ENCODE results near the gene CDC7.
A peak's percentile ranks its signal among the peaks of the same experiment; 100 is the strongest.
"Not testable (repeated sequence)": the region's sequence is repeated elsewhere in the genome, so short reads cannot be mapped to it uniquely, and the experiment has no call there.

The CDC7 gene

DNA sequence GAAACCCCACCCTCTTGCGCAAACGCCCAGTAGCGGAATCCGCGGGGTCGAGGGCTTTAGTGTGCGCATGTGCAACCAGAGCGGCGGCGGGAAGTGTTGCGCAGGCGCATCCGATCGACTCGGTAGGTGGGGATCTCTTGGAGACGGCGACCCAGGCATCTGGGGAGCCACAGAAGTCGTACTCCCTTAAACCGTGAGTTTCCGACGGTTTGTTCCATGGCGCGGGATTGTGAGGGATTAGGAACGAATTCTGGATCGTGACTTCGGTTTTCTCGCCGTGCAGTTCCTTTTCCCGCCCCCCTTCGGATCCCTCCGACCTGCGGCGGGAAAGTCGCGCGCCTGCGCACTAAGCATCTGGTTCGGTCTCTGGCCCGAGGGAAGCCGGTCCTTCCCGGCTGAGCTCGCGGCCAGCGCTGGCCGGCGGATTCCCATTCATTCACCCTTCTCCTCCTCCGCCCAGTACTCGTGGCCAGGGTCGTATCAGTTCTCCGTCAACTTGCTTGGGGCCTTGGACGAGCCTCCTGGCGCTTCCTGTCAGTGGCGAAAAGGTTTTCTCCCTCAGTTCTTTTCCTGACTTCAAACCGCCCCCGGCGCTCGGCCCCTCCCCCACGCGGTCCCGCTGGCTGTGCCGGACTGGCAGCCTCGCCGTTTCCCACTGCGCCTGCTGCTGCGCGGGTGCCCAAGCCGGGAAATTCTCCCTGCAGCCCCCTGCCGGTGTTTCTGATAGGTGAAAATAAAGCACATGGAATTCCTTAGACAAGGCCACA, at the start of gene CDC7:
CDC7 (plus strand) TSS at position 96 of the 767 bp plus-strand sequence. CDS start 866 bp downstream, outside the sequence.
- peak; percentile 47 for DNase-seq (ENCODE audit: low read depth, low spot score)

- DNase-seq (ENCODE audit: low read depth, low spot score): no peak
Observed at GRCh38 chr1:91454136-91454535, 46.5 kb upstream of the CDC7 start.

DNA sequence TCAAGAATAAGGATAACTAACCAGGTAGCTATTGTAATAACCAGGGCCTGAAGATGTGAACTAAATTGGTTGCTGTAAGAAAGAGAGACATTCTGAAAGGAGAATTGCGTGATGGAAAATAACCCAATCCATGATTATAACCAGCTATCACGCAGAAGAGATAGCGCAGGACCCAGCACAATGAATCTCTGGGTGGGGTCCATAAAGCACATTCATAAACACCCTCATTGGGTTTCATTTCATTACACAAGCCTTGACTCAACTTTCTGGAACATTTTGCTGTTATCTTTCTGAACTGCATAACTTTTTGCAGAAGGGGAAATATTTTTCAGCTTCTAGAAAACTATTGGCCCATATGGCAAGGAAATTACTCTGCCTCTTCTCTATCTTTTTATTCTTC, 45.3 kb upstream of the CDC7 start:
- no peak for DNase-seq (ENCODE audit: low read depth, low spot score)

DNA sequence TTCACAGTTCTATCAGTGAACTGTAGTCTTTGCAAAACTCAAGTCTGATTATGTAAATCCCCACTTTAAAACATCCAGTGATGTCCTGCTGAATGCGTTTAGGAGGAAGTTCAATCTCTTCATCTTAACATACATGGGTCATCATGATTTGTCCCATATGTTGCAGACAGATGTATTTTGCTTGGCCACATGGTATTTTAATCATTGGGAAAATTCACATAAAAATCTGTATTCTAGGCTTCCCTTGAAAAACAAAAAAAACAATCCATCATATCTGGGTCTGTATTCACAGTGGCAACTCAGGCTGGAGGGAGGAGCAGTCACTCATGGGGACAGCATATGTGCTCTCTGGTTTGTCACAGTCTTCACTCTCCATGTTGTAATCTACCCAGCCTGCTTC, 44.8 kb upstream of the CDC7 start:
- DNase-seq (ENCODE audit: low read depth, low spot score): no peak

- not testable (repeated sequence) for DNase-seq (ENCODE audit: low read depth, low spot score)
Observed at GRCh38 chr1:91465350-91465749, 35.3 kb upstream of the CDC7 start.

DNA sequence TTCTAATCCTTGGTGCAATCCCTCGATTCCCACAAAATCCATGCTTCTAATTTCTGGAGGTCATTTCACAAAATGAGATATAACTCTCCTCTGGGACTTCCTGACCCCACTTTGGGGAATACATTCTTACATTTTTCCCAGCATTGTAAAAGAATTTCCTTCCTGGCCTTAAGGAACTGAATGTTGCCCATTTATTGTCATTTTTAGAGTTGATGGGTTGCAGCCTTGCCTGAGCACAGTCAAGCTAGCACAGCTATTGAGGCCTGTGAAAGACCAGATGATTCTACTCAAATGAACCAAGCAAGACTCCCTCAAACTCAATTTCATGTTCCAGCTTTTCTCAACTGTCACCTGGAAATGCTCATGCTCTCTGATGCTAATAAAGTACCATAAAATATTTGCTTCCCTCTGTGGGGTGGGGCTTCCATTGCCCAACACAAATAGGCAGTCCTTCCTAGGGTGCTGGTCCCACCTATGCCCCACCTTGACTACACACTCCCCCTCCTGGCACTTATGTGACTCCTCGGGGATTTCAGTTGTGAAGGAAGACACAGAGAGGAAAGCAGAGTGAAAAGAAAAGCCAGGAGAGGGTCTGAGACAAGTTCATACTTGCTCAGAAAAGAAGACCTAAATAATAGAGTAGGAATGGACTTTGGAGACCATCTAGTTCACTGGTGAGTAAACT, 24.0 kb upstream of the CDC7 start:
- DNase-seq (ENCODE audit: low read depth, low spot score): no peak

- DNase-seq (ENCODE audit: low read depth, low spot score): no peak
Observed at GRCh38 chr1:91487469-91487868, 13.2 kb upstream of the CDC7 start.

DNA sequence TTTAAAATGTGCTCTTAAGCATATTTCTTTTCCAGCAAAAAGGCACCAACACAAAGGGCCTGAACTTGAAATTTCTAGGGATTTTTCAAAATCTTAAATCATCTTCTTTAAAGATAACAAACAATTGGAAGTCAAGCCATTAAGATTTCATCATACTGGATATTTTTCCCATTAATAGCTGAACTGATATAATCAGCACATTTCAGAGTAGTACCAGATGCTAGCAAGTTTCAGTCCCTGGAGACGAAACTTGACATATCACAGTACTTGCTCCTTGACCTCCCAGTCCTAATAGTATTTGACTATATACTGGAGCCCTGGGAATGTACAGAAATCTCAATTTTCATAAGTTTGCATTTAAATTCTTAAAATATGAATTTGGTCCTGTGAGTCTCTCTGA, 10.2 kb upstream of the CDC7 start:
- no peak for DNase-seq (ENCODE audit: low read depth, low spot score)

DNA sequence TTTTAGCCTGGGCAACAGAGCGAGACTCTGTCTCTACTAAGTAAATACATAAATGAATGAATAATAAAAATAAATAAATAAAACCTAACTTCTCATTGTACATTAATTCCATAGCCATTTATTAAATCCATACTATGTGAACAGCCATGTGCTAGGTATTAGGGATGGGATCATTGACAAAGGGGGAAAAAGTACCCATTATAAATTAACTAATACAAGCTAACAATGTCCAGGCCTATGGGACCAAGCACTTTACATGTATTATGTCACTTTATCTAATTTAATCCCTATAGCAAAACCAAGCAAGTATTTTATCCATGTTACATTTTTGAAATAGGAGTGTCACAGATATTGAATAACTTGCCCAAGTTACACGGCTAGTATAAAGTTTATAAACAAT, 2.6 kb upstream of the CDC7 start:
- no peak for DNase-seq (ENCODE audit: low read depth, low spot score)

DNA sequence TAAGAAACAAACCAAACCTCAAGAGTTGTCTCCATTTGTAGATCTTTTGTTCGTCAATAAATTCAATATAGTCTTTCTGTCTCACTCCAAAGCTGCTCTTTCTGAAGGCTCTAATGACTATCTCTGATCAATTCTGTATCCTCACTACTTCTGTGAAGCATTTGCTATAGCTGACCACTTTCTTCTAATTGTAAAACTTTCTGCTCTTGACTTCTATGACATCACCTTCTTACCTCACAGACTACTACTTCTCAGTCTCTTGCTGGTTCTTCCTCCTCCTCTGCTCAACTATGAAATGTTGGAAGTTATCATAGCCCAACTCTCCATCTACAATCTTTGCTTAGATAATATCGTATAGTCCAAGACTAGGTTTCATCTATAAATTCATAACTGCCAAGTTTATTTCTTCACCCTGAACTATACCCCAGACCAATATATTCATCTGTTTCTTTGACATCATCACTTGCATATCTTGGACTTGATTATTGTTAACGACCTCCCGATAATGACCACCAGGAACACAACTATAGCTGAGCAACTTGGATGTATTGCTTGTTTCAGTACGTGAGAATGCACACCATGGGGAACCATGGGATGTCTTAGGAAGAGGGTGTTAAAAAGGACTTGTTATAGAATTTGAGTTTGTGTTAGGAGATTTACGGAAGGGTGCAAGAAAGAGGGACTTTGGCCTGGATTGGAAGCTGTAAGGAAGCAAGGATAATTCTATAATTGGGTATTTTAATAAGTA, 2.0 kb upstream of the CDC7 start:
- DNase-seq (ENCODE audit: low read depth, low spot score): no peak

- no peak for DNase-seq (ENCODE audit: low read depth, low spot score)
Observed at GRCh38 chr1:91499346-91499745, 1.3 kb upstream of the CDC7 start.

- DNase-seq (ENCODE audit: low read depth, low spot score): no peak
Observed at GRCh38 chr1:91499904-91500755, 521 bp upstream of the CDC7 start.

DNA sequence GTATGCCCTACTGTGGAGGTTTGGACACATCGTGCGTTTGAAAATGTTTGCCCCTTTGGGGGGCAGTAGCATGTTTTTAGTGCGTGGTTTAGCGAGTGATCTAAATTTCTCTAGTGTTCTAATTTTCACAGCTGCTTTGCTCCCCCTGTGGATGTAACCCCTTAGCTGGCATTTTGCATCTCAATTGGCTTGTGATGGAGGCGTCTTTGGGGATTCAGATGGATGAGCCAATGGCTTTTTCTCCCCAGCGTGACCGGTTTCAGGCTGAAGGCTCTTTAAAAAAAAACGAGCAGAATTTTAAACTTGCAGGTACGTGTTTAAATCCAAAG, 836 bp downstream of the CDC7 start:
- DNase-seq (ENCODE audit: low read depth, low spot score): peak; percentile 20

DNA sequence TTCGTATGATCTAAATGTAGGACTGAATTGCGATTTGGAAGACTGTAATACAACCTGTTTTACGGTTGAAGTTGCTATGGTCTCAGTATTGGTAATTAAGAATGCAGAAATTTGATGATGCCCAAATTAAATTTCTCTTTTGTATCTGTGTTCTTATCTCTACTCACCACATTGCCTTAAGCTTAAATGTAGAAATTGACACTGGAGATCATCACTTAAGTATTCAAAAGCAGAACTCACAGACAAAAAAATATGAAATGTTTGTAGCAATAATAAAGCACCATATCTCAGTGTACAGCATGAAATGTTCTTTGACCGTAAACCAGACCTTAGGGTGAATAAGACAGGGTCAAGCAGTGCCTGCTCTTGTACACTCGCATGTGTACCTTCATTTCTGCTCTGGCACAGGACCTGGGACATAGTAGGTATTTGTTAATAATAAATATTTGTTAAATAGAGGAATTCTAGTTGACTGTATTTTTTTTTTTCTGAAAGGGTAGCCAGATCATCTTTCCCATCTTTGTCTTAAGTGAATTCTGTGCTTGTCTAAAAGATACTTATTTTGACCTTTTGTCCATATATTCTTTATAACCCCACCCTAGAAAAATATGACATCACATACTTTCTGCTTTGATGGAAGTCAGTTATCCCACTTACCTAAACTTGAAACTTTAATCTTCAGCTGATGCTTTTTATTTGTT, 1.5 kb downstream of the CDC7 start:
- DNase-seq (ENCODE audit: low read depth, low spot score): no peak

GRCh38 chr1:91502672-91503184, 2.1 kb downstream of the CDC7 start:
- no peak for DNase-seq (ENCODE audit: low read depth, low spot score)

DNA sequence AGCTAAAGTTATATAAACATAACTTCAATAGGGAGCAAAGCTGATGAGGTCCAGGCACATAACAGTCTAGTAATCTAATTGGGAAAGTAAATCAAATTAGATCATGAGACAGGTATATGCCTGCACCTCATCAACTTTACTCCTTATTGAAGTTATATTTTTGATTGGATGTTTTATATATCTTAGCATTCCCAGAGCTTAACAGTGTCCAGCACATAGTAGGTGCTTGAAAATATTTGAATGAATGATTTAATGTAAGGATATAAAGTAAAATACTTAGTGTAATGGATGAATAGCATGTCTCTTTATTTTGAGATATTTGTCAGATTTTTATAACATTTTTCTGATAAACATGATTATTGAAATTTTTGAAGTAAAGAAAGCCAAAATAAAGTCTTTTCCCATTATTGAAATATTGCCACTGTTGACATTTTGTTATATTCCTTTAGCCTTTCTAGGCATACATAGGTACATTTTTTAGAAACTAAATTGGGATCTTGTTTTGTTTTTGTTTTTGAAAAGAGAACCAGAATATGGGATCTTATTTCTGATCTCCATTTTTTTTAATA, 2.8 kb downstream of the CDC7 start:
- no peak for DNase-seq (ENCODE audit: low read depth, low spot score)

GRCh38 chr1:91503975-91504530, 3.4 kb downstream of the CDC7 start:
- DNase-seq (ENCODE audit: low read depth, low spot score): no peak

DNA sequence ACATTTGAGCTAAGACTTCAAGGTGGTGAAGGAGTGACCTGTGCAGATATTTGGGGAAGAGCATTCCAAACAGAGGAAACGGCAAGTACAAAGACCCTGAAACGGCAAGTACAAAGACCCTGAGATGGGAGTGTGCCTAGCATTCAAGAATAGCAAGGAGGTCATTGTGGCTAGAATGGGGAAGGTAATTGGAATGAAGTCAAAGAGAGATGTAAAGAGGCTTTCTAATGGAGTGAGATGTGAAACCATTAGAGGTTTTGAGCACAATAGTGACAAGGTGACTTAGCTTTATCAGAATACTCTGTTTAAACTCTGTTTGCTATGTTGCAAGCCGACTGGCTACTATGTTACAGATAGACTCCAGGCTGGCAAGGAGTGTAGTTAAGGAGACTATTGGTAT, 4.4 kb downstream of the CDC7 start:
- DNase-seq (ENCODE audit: low read depth, low spot score): no peak

DNA sequence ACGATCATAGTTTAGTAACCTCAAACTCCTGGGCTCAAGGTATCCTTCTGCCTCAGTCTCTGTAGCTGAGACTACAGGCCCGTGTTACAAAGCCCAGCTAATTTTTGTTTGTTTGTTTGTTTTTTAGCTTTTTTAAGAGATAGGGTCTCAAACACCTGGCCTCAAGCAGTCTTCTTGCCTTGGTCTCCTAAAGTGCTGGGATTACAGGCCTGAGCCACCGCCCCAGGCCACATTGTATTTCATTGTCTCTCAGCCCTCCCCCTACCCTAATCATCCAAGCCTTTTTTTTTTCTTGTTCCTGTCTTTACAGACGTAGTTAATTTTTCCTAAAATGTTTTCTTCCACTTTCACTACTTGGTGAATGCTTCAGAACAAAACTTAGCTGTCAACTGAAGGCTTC, 5.4 kb downstream of the CDC7 start:
- DNase-seq (ENCODE audit: low read depth, low spot score): no peak

GRCh38 chr1:91507328-91507727, 6.7 kb downstream of the CDC7 start:
- no peak for DNase-seq (ENCODE audit: low read depth, low spot score)
